ENCODE results near the gene PRKCA.

PRKCA gene

GRCh38 chr17:66760324-66760723, 457.9 kb downstream of the PRKCA start:
- intact Hi-C loops (cut with DNase I) = no loop called here
- DNase-seq = no peak

DNA sequence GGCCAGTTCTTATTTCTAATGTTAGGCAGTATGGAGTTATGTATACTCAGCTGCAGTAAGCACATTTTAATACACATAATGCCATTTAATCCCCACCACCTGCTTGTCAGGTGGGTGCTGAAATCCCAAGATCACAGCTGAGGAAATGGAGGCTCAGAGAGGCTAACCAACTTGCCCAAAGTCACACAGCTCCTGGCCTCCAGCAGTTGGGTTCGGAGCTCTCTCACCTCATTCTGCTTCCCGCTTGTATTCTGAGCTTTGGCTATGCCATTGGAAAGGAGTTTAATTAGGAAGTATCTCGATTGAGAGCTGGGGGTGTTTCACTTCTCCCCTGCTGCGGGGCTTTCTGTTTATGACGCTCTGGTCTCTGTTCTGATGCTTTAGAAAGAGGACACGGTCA, 459.9 kb downstream of the PRKCA start:
- peak in 1 of 42 donors; percentile 6 for DNase-seq
- intact Hi-C loops (cut with DNase I) = no loop called here

GRCh38 chr17:66763056-66763455, 460.6 kb downstream of the PRKCA start:
- intact Hi-C loops (cut with DNase I) = no loop called here
- DNase-seq = no peak

GRCh38 chr17:66764506-66764905, 462.1 kb downstream of the PRKCA start:
- DNase-seq = peak in 16 of 42 donors; percentile 7 to 60 (median 22)
- intact Hi-C loops (cut with DNase I) = no loop called here

DNA sequence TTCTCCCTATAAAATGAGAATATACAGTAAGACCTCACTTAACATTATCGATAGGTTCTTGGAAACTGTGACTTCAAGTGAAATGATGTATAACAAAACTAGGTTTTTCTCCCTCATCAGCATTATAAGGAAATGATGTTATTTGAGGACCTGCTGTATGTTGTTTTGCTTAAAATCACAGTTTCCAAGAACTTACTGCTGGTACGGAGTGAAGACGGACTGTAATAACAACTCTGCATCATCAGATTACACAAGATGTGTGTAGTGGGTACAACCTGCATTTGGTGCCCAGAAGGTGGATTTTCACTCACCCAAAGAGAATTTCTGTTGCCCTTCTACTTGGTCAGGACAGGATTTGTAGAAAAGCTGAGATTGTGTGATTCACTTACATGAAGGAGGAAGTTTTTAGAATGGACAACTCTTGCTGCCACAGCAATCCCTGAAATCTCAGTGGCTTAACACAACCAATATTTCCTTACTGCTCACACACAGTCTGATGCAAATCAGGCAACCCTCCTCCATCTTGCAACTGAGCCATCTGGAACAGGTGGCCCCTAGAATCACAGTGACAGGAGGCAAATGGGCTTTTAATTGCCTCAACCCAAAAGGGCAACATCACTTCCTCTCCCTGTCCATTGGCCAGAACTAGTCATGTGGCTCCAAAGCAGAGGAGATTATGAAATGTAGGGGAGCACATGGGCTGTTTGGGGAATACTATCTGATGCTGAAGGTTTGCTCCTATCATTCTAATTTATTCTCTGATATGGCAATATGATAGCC, 464.9 kb downstream of the PRKCA start:
- DNase-seq = no peak
- intact Hi-C loops (cut with DNase I) = no loop called here

GRCh38 chr17:66769911-66770310, 467.5 kb downstream of the PRKCA start:
- DNase-seq = no peak
- intact Hi-C loops (cut with DNase I) = no loop called here

DNA sequence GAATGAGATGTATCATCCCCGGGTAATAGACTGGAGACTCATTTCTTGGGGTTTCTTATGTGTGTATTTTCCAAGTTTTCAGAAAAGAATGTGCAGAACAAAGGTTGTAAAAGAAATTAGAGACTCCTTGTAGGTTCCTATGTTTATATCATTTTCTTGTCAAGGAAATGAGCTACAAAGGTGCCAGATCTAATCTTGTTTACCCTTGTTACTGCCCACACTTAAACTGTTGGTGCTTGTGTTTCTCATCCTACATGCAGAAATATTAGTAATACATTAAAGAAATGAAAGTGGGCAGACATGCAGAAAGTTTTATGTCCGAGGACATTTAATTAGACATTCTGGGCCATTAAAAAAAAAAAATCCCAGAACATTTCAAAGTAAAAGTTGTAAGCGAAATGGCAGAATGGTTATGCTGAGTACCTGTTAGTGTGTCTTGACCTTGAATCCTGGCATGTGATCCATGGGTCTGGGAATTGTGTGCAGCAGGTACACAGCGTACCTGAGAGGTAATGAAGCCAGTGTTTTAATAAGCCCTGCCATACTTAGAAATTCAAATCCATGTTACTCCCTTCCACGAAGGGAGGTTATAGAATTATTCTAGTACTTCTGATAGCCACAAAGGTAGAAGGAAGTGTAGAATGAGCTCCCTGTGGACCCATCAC, 469.9 kb downstream of the PRKCA start:
- intact Hi-C loops (cut with DNase I) = no loop called here
- DNase-seq = no peak

GRCh38 chr17:66775271-66775670, 472.9 kb downstream of the PRKCA start:
- intact Hi-C loops (cut with DNase I) = no loop called here
- DNase-seq = peak in 1 of 42 donors; percentile 15

DNA sequence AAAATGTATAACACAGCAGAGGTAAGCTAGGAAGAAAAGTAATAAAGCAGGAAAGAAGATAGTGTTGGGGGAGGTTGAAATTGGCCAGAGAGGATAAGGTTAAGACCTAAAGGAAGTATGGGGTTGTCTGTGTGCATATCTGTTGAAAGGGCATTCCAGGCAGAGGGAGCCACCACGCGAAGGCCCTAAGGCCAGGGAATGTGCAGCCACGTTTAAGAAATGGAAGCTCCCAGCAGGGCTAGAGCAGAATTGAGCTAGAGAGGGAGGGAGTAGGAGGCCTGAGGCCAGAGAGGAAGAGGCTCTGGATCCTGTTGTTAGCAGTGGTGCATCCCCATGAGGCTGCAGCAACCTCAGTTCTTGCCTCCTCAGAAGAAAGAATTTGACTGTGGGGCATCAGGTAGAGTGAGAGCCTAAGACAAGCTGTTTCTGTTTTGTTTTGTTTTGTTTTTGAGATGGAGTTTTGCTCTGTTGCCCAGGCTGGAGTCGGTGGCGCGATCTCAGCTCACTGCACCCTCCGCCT, 473.5 kb downstream of the PRKCA start:
- intact Hi-C loops (cut with DNase I) = no loop called here
- peak in 1 of 42 donors; percentile 6 for DNase-seq

GRCh38 chr17:66776999-66777688, 474.7 kb downstream of the PRKCA start:
- intact Hi-C loops (cut with DNase I) = no loop called here

GRCh38 chr17:66777689-66778225, 475.3 kb downstream of the PRKCA start:
- intact Hi-C loops (cut with DNase I) = no loop called here
- peak in 37 of 42 donors; percentile 20 to 77 (median 56) for DNase-seq

More at GRCh38 chr17:66776999-66777688, 474.7 kb downstream of the PRKCA start:
- DNase-seq = no peak

DNA sequence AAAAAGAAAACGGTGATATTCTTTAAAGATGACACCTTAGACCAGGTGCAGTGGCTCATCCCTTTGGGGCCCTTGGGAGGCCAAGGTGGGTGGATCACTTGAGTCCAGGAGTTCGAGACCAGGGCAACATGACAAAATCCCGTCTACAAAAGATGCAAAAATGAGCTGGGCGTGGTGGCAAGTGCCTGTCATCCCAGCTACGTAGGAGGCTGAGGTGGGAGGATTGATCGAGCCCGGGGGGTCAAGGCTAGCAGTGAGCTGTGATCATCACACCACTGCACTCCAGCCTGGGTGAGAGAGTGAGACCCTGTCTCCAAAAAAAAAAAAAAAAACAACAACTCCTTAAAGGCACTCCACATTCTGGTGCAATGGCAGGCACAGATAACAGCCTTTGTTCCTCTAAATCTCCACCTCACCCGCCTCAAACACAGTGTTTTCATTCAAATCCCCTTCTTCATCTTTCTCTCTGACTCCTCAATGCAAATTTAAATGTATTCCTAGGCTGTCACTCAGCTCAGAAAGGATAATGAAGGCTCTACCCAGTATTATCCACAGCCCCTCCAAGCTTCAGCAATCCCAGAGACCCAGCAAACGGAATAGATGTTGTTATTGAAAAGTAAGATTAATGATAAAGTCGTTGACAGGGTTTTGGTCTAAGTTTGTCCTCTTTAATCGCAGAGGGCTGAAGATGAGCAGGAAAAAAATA, 476.3 kb downstream of the PRKCA start:
- intact Hi-C loops (cut with DNase I) = no loop called here
- DNase-seq = no peak

DNA sequence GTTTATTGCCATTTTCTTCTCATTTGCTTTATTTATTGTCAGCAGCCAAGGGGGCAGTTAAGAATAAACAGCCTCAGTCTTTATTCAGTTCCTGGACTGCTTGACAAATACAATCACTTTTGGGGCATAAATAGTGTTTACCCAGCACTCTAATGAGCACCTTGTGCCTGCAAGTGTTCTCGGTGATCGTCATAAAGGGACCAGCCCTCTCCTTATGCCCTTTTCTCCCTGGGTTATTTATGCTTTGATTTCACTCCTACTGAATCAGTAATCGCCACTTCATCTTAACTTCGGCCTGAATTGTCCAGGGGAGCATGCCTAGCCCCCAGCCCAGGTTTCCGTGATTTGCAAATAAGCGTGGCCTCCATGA, 476.8 kb downstream of the PRKCA start:
- intact Hi-C loops (cut with DNase I) = no loop called here
- no peak for DNase-seq

DNA sequence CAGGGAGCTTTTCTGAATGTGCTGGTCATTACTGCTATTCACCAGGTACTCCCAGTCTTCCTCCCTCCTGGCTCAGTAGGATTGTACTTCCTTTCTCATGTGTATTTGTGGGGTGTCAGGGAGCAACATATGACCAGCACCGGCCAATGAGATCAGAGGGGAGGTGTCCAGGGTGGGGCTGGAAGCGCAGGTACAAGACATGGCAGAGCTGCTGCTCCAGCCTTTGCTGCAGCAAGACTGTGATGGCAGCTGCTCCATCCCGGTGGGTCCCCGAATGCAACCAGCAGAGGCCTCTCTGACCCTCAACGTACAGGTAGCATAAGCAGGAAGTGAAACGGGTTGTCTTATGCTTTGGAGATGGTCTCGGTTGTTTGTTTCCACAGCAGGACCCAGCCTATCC, 478.7 kb downstream of the PRKCA start:
- no peak for DNase-seq
- intact Hi-C loops (cut with DNase I) = loop anchor here (10.0 kb wide), 1 partner anchor 64 kb away; no protein-coding TSS in a partner anchor

DNA sequence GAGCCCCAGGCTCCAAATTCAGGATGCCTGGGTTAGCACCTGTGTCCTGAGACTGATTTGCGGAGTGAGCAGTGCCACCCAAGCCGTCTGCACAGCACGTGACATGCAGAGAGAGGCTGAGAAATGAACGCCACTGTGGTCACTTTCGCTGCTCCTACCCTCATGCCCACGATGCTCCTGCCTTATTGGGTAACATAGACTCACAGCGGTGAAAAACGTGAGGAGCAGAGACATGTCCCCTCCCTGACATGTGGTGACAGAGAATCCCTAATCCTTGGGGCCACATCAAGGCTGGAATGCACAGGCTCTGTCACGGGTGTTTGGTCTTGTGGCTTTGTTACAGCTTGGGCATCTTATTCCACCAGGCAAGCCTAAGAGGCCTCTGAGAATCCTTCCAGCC, 480.4 kb downstream of the PRKCA start:
- intact Hi-C loops (cut with DNase I) = loop anchor here (10.0 kb wide), 1 partner anchor 62 kb away; no protein-coding TSS in a partner anchor

DNA sequence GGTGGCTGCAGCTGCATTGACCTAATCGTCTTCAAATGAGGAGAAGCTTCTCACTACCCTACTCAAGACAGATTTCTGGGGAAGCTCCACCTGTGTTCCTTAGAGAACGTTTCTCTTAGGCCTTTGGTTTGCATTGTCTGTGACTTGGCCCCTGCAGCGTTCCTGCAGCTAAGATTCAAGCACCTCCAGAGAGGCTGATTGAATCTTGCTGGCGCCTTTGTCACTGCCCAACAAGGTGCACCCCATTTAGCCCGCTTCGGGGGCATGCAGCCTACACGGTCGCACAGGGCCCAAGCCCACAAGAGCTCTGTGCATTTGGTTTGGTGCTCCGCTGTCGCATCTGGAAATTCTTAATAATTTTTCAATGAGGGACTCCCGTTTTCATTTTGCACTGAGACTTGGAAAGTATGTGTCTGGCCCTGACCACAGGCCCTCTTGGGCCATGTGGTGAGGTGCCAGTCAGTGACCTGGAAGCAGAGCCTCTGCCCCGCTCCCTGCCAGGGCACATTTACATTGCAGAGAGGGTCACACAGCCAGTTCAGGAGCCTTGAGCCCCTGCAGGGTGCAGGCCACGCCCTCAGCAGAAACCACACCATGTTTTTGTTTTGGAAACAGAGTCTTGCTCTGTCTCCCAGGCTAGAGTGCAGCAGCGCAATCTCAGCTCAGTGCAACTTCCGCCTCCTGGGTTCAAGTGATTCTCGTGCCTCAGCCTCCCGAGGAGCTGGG, 481.4 kb downstream of the PRKCA start:
- intact Hi-C loops (cut with DNase I) = loop anchor here (10.0 kb wide), 1 partner anchor 61 kb away; no protein-coding TSS in a partner anchor
- no peak for DNase-seq

More for the DNA sequence above, 480.4 kb downstream of the PRKCA start:
- no peak for DNase-seq

DNA sequence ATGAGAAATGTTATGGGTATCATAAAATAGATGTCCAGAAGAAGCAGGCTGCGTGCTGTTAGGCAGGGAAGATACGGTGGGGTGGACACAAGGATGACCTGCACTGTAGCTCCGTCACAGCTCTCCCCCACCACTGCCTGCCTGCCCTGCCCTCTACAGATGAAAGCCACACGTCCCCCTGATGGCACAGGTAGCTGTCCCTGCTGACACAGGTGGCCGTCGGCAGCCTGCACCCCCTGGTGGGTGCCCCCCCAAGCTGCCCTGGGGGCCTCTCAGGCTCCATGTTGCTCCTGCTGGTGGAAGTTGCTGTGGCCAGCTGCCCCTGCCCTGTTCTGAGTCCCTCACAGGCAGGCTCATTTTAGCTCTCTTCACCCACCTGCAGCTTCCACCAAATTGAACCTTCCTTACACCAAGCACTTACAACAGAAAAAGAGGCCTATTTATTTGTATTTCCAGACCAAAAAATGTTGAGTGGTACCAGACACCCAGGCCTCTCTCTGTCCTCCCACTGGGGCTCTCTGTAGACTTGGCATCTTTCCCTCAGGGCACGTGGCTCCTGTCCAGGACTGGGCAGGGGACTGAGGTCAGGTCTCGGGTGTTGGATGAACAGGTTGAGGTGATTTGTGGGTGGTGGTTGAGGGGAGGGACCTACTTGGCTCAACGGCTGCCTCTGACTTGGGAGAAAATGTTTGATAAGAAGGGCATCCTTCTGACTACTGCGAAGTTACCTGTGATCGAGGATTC, 482.4 kb downstream of the PRKCA start:
- no peak for DNase-seq
- intact Hi-C loops (cut with DNase I) = loop anchor here (10.0 kb wide), 1 partner anchor 60 kb away; no protein-coding TSS in a partner anchor

Data from head of caudate nucleus (tissue), 42 donors.